HCT116 (cell line): ENCODE results near the gene ZDHHC14. TPM values are rescaled to one million over a fixed set of nuclear protein-coding genes. Genes with fewer than 3 reads are reported as not detected.

Source experiments
- ATAC-seq: fragments of 200-7000 bp; cut with Tn5 transposase; 2 replicates; pipeline ENCODE4 v1.9.1; 2020; ENCODE audit warnings: mild to moderate bottlenecking, moderate library complexity
- BruUV-seq: library from RNA; stranded (reverse); fragments of 400-500 nt; replicated peaks from 2 replicates; lab custom pipeline; 2021; lab: Mats Ljungman, UMichigan
- CTCF ChIA-PET: fragments of 300-600 bp; sonication (Branson Sonifier 250); formaldehyde crosslinking; loops from one replicate; lab custom pipeline; 2021; ENCODE audit warnings: antibody characterized with exemption; lab: Charles Lee
- POLR2A ChIA-PET: fragments of 300-600, 350-600 bp; sonication (Branson Sonifier 250); formaldehyde crosslinking; loops from one replicate; lab custom pipeline; 2021; ENCODE audit warnings: antibody characterized with exemption; lab: Charles Lee
- RAD21 ChIA-PET, 2 experiments: fragments of 300-600 bp; sonication (Branson Sonifier 250); formaldehyde crosslinking; loops; one replicate each; lab custom pipeline; 2023; ENCODE audit warnings: low total read pairs in 2 of 2; ENCODE audit not compliant: uncharacterized antibody in 2 of 2, unreplicated experiment in 2 of 2, low non-redundant PET in 1 of 2; lab: Charles Lee
- DNase-seq: peaks from one replicate; pipeline ENCODE4 v3.0.0-alpha.2; 2010; ENCODE audit warnings: low read depth, low spot score
- H2AFZ ChIP-seq: fragments of 200-600 bp; shearing (Covaris generic), sonication (generic); 2 replicates; pipeline ENCODE4 v1.6.1; 2017; ENCODE audit warnings: low read depth, mixed run types, mixed read lengths, antibody characterized with exemption, low read length; ENCODE audit not compliant: poor library complexity, severe bottlenecking
- H3K27ac ChIP-seq: 2 replicates; pipeline ENCODE4 v1.5.1; 2012; ENCODE audit warnings: low read depth, low read length
- H3K27me3 ChIP-seq: fragments of 200-600 bp; sonication (generic); 2 replicates; pipeline ENCODE4 v1.6.1; 2016; ENCODE audit warnings: mixed run types, low read length, mixed read lengths; ENCODE audit not compliant: insufficient read depth
- H3K36me3 ChIP-seq, 2 experiments: fragments of 200-500 bp in 1 of 2; fragments of 200-600 bp in 1 of 2; sonication (Bioruptor generic) in 1 of 2; sonication (generic) in 1 of 2; 2 replicates each; pipeline versions ENCODE4 v1.5.1 to v1.6.1; 2014 to 2016; ENCODE audit warnings: low read length in 2 of 2, inconsistent platforms in 1 of 2, mixed read lengths in 1 of 2, mixed run types in 1 of 2; ENCODE audit not compliant: insufficient read depth in 2 of 2, control insufficient read depth in 1 of 2
- H3K4me1 ChIP-seq, 2 experiments: fragments of 200-600 bp in 1 of 2; sonication (generic) in 1 of 2; 2 replicates each; pipeline versions ENCODE4 v1.5.1 to v1.6.1; 2012 to 2017; ENCODE audit warnings: low read length in 2 of 2, inconsistent platforms in 1 of 2, mild to moderate bottlenecking in 1 of 2, mixed read lengths in 1 of 2, mixed run types in 1 of 2, moderate library complexity in 1 of 2; ENCODE audit not compliant: insufficient read depth in 2 of 2, control insufficient read depth in 1 of 2
- H3K4me2 ChIP-seq: fragments of 200-600 bp; sonication (generic); 2 replicates; pipeline ENCODE4 v1.6.1; 2017; ENCODE audit warnings: mixed run types, low read length, mixed read lengths
- H3K4me3 ChIP-seq, 2 experiments: fragments of 200-600 bp in 1 of 2; sonication (generic) in 1 of 2; replicated peaks in 1 of 2; 2 replicates each; pipeline ENCODE4 v1.5.1; 2011 to 2016; ENCODE audit warnings: low read length in 2 of 2, control low read depth in 1 of 2, low read depth in 1 of 2, mild to moderate bottlenecking in 1 of 2, mixed read lengths in 1 of 2, mixed run types in 1 of 2
- H3K79me2 ChIP-seq: fragments of 200-600 bp; sonication (generic); 2 replicates; pipeline ENCODE4 v1.6.1; 2017; ENCODE audit warnings: mild to moderate bottlenecking, mixed run types, low read length, moderate library complexity, mixed read lengths; ENCODE audit not compliant: insufficient read depth
- H3K9ac ChIP-seq: fragments of 200-600 bp; sonication (generic); 2 replicates; pipeline ENCODE4 v1.6.1; 2016; ENCODE audit warnings: low read length, mixed read lengths
- H3K9me2 ChIP-seq: fragments of 200-600 bp; sonication (generic), shearing (Covaris generic); 2 replicates; pipeline ENCODE4 v1.6.1; 2017; ENCODE audit warnings: mixed run types, mild to moderate bottlenecking, moderate library complexity; ENCODE audit not compliant: insufficient read depth
- H3K9me3 ChIP-seq, 2 experiments: fragments of 200-500 bp in 1 of 2; fragments of 200-600 bp in 1 of 2; sonication (Bioruptor generic) in 1 of 2; sonication (generic) in 1 of 2; 2 replicates each; pipeline ENCODE4 v1.6.1; 2014 to 2017; ENCODE audit warnings: low read length in 2 of 2, mixed read lengths in 2 of 2, inconsistent platforms in 1 of 2, low read depth in 1 of 2, mild to moderate bottlenecking in 1 of 2, mixed run types in 1 of 2, moderate library complexity in 1 of 2; ENCODE audit not compliant: control insufficient read depth in 1 of 2, insufficient read depth in 1 of 2
- H4K20me1 ChIP-seq: fragments of 200-600 bp; sonication (generic), shearing (Covaris generic); 2 replicates; pipeline ENCODE4 v1.6.1; 2017; ENCODE audit warnings: mixed run types, mild to moderate bottlenecking, moderate library complexity; ENCODE audit not compliant: insufficient read depth
- CEBPB ChIP-seq: IDR thresholded peaks from 2 replicates; pipeline ENCODE4 v1.6.1; 2012; ENCODE audit warnings: low read depth
- ELF1 ChIP-seq: IDR thresholded peaks from 2 replicates; pipeline ENCODE4 v1.6.1; 2012; ENCODE audit warnings: low read depth, borderline replicate concordance
- EZH2phosphoT487 ChIP-seq: fragments of 200-600 bp; IDR thresholded peaks from 2 replicates; pipeline ENCODE4 v1.6.1; 2018; ENCODE audit warnings: antibody characterized with exemption, borderline replicate concordance
- FOSL1 ChIP-seq: IDR thresholded peaks from 2 replicates; pipeline ENCODE4 v1.6.1; 2012; ENCODE audit warnings: low read depth
- JUND ChIP-seq: IDR thresholded peaks from 2 replicates; pipeline ENCODE4 v1.6.1; 2012
- POLR2A ChIP-seq: IDR thresholded peaks from 2 replicates; pipeline ENCODE4 v1.7.0; 2011; ENCODE audit warnings: borderline replicate concordance; ENCODE audit not compliant: insufficient read depth, insufficient read length; ENCODE audit errors: extremely low read depth
- RAD21 ChIP-seq: IDR thresholded peaks from 2 replicates; pipeline ENCODE4 v1.6.1; 2012; ENCODE audit warnings: low read depth, mild to moderate bottlenecking
- SIN3A ChIP-seq: IDR thresholded peaks from 2 replicates; pipeline ENCODE4 v1.6.1; 2012; ENCODE audit warnings: low read depth
- TCF7L2 ChIP-seq: IDR thresholded peaks from 2 replicates; pipeline ENCODE4 v1.7.0; 2011; ENCODE audit warnings: borderline replicate concordance, inconsistent platforms; ENCODE audit not compliant: insufficient read depth, insufficient read length; ENCODE audit errors: extremely low read depth
- ZNF274 ChIP-seq: fragments of 200-500 bp; sonication (Bioruptor generic); IDR thresholded peaks from 2 replicates; pipeline ENCODE4 v1.6.1; 2014; ENCODE audit warnings: mild to moderate bottlenecking, low read depth, low read length, inconsistent platforms
- intact Hi-C: fragments of 100-400 bp; cut with micrococcal nuclease; formaldehyde crosslinking; loops from 2 replicates; pipeline ENCODE4 v1.10.0; 2022
- total RNA-seq: library from RNA; stranded (reverse); gene quantifications from one replicate; pipeline ENCODE4 v1.2.1, GENCODE V29; 2021; ENCODE audit not compliant: unreplicated experiment
- TF ChIP-seq, protein P1 (sequence below), 3 experiments: fragments of 200-600 bp in 1 of 3; sonication (generic) in 1 of 3; IDR thresholded peaks in 2 of 3; conservative IDR thresholded peaks in 1 of 3; 2 replicates each; pipeline ENCODE4 v1.5.1; 2012 to 2017; ENCODE audit warnings: low read depth in 2 of 3, low read length in 2 of 3, antibody characterized with exemption in 1 of 3, borderline replicate concordance in 1 of 3, control low read depth in 1 of 3, mild to moderate bottlenecking in 1 of 3, mixed read lengths in 1 of 3, mixed run types in 1 of 3, moderate library complexity in 1 of 3; ENCODE audit not compliant: insufficient read depth in 1 of 3

ZDHHC14 gene
- total RNA-seq, 1 experiment from 2014 or later = 5.3 TPM

GRCh38 chr6:157723376-157723775 is 342.4 kb downstream of the ZDHHC14 start:
- Histone ChIP-seq H4K20me1 (no peaks in the 10 kb centered on the region), H3K27ac (no peak overlapping the region), H3K4me3 (no peak overlapping the region), H3K4me2 (no peak overlapping the region), H3K27me3 (no peaks in the 10 kb centered on the region), H3K4me1 (no peaks in the 10 kb centered on the region), H3K9ac (no peak overlapping the region), H3K9me3 (no peaks in the 10 kb centered on the region), H3K36me3 (no peaks in the 10 kb centered on the region), H2AFZ (no peak overlapping the region), H3K79me2 (no peaks in the 10 kb centered on the region), H3K9me2 (no peaks in the 10 kb centered on the region)
- ChIA-PET POLR2A (no interaction called here), CTCF (no interaction called here), RAD21 (no interaction called here)
- TF ChIP-seq RAD21 = no peak
- no peak for TF ChIP-seq JUND
- no peak for TF ChIP-seq ZNF274
- no peak for TF ChIP-seq TCF7L2
- TF ChIP-seq POLR2A = no peak
- TF ChIP-seq, protein P1, sequence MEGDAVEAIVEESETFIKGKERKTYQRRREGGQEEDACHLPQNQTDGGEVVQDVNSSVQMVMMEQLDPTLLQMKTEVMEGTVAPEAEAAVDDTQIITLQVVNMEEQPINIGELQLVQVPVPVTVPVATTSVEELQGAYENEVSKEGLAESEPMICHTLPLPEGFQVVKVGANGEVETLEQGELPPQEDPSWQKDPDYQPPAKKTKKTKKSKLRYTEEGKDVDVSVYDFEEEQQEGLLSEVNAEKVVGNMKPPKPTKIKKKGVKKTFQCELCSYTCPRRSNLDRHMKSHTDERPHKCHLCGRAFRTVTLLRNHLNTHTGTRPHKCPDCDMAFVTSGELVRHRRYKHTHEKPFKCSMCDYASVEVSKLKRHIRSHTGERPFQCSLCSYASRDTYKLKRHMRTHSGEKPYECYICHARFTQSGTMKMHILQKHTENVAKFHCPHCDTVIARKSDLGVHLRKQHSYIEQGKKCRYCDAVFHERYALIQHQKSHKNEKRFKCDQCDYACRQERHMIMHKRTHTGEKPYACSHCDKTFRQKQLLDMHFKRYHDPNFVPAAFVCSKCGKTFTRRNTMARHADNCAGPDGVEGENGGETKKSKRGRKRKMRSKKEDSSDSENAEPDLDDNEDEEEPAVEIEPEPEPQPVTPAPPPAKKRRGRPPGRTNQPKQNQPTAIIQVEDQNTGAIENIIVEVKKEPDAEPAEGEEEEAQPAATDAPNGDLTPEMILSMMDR (IDR thresholded peaks at IDR 0.05 in 2 of 3, conservative IDR thresholded peaks at IDR 0.05 in 1 of 3; ENCODE audit: borderline replicate concordance in 1 of 3, insufficient read depth in 1 of 3, low read depth in 2 of 3, low read length in 2 of 3) = no peak
- DNase-seq = no peak
- BruUV-seq = no TSS peak
- no peak for ATAC-seq
- intact Hi-C loops = no loop called here

DNA sequence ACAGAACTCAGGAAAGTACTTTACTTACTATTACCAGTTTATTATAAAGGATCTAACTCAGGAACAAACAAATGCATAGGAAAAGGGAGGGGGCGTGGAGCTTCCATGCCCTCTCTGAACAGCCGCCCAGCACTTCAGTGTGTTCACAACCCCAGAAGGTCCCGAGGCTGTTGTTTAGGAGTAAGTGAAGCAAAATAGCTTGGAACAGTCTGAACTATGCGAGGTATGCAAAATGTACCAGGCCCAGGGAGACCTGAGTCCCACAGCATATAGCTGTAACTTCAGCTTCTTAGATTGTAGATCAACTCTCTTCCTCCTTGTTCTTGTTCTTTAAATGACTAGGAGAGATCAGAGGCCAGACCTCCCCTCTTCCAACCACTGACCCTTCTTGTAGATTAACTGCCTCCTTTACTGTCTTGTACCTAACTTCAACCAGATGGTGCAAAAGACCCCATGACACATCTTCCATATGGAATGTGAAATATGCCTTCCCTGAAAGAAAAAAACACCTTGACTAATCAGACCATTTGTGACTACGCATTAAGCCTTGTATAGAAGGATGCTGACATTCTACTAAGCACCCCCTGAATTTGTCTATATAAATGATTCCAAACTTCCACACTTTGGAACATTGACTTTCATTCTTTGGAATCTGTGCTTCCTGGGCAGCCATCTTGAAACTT is 343.3 kb downstream of the ZDHHC14 start:
- CTCF ChIA-PET = no interaction called here
- no peak for ATAC-seq
- POLR2A ChIA-PET = no interaction called here
- Histone ChIP-seq H3K9me2 (no peaks in the 10 kb centered on the region), H3K9me3 (no peaks in the 10 kb centered on the region), H3K79me2 (no peaks in the 10 kb centered on the region), H2AFZ (no peak overlapping the region), H3K27ac (no peak overlapping the region), H3K27me3 (no peaks in the 10 kb centered on the region), H3K9ac (no peak overlapping the region), H4K20me1 (no peaks in the 10 kb centered on the region), H3K4me2 (no peak overlapping the region), H3K4me1 (no peaks in the 10 kb centered on the region), H3K36me3 (no peaks in the 10 kb centered on the region), H3K4me3 (no peak overlapping the region)
- intact Hi-C loops = no loop called here
- RAD21 ChIA-PET = no interaction called here
- no peak for DNase-seq
- TF ChIP-seq FOSL1 (no peak), CEBPB (no peak), SIN3A (no peak), ELF1 (no peak), EZH2phosphoT487 (no peak), TCF7L2 (no peak), ZNF274 (no peak), RAD21 (no peak)
- no TSS peak for BruUV-seq
